ENCODE data around the gene XBP1. TPM values are rescaled to one million over a fixed set of nuclear protein-coding genes. Genes with fewer than 3 reads are reported as not detected.

Gene XBP1
- total RNA-seq, 3 donors from 2014 or later, result 156 to 1,772 (median 1,383) TPM

DNA sequence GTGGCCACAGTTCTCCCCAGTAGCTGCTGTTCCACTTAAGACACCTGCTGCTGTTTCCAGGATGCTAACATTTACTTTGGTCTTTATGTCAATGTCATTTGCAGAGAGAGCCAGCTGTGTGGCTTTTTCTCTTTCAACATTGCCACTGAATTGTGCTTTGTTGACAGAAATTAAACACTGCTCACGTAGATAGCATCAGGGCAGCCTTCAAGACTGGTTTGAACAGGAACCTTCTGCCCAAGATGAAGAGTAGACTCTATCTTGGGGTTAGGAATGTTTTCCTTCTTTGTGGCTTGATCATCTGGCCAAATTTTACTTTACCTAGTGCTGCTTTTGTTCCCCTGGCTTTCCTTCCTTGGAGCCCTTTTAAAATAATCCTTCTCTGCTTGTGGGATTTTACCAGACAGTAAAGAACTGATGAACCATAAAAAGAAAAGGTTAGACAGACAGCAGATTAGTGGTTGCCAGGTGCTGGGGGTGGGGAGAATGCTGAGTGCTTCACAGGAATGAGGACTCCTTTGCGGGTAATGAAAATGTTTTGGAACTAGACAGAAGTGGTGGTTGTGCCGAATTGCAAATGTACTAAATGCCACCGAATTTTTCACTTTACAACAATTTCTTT, 22.7 kb upstream of the XBP1 start:
- no peaks in the 10 kb centered on the region for H3K9me3 ChIP-seq
- no peaks in the 10 kb centered on the region for H3K27me3 ChIP-seq
- intact Hi-C loops (cut with DNase I; ENCODE audit: low total_unique reads), result no loop called here
- H3K4me3 ChIP-seq, result no peak overlapping the region
- TF ChIP-seq POLR2A (IDR thresholded peaks at IDR 0.05), result no peak
- TF ChIP-seq POLR2AphosphoS5 (IDR thresholded peaks at IDR 0.05), result peak in 2 of 3 donors; percentile 68 to 79
- peak overlapping the region; percentile 81 to 91 for H3K27ac ChIP-seq
- H3K36me3 ChIP-seq, result no peaks in the 10 kb centered on the region
- peak in 1 of 2 donors; percentile 53 for DNase-seq (ENCODE audit: low spot score in 2 of 2)
- peaks cover 2 to 9% of the 10 kb centered on the region in 2 donors for H3K4me1 ChIP-seq

DNA sequence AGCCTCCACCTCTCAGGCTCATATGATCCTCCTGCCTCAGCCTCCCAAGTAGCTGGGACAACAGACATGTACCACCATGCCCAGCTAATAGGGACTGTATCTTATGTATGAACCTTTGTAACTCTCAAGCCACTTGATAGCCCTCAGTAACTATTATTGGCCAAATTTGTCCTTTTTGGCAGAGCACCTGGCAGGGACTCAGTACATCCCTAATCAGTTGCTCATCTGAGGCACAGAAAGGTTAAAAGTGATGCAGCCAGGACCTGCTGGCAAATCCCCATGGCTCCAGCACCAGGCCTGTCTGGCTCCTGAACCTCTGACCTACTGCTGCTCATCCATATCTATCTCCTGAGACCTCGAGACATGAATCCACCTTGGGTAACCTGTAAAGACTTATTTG, 21.1 kb upstream of the XBP1 start:
- Histone ChIP-seq H3K36me3 (no peaks in the 10 kb centered on the region), H3K27me3 (no peaks in the 10 kb centered on the region), H3K4me3 (no peak overlapping the region), H3K27ac (peak overlapping the region; percentile 73 to 91), H3K9me3 (no peaks in the 10 kb centered on the region), H3K4me1 (peaks cover 2 to 9% of the 10 kb centered on the region in 2 donors)
- DNase-seq (ENCODE audit: low spot score in 2 of 2), result no peak
- no peak for TF ChIP-seq POLR2AphosphoS5 (IDR thresholded peaks at IDR 0.05)
- TF ChIP-seq CTCF (IDR thresholded peaks at IDR 0.05), result no peak
- no peak for TF ChIP-seq POLR2A (IDR thresholded peaks at IDR 0.05)
- intact Hi-C loops (cut with DNase I; ENCODE audit: low total_unique reads), result no loop called here

DNA sequence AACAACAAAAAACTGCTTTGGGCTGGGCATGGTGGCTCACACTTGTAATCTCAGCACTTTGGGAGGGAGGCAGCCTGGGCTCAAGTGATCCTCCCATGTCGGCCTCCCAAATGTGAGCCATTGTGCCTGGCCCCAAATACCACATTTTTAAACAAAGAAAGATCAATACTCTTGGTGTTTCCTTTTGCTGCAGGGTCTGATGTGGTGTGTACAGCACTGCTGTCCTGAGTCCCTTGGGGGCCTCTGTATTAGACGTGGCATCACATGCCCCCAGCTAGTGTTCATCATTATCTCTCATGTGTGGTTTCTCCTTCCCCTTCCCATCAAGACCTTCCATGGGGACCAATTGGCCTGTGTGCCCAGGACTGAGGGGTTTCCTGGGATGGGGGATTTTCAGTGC, 20.5 kb upstream of the XBP1 start:
- no peak for TF ChIP-seq CTCF (IDR thresholded peaks at IDR 0.05)
- TF ChIP-seq POLR2AphosphoS5 (IDR thresholded peaks at IDR 0.05), result no peak
- TF ChIP-seq POLR2A (IDR thresholded peaks at IDR 0.05), result no peak
- Histone ChIP-seq H3K4me1 (peaks cover 2 to 9% of the 10 kb centered on the region in 2 donors), H3K27me3 (no peaks in the 10 kb centered on the region), H3K36me3 (no peaks in the 10 kb centered on the region), H3K4me3 (no peak overlapping the region), H3K9me3 (no peaks in the 10 kb centered on the region), H3K27ac (peak overlapping the region; percentile 86 to 91)
- intact Hi-C loops (cut with DNase I; ENCODE audit: low total_unique reads), result no loop called here
- DNase-seq (ENCODE audit: low spot score in 2 of 2), result no peak

GRCh38 chr22:28819253-28820096, 19.1 kb upstream of the XBP1 start:
- peak in 1 of 2 donors; percentile 71 for DNase-seq (ENCODE audit: low spot score in 2 of 2)
- intact Hi-C loops (cut with DNase I; ENCODE audit: low total_unique reads), result no loop called here
- no peak for TF ChIP-seq POLR2A (IDR thresholded peaks at IDR 0.05)
- TF ChIP-seq CTCF (IDR thresholded peaks at IDR 0.05), result no peak
- TF ChIP-seq POLR2AphosphoS5 (IDR thresholded peaks at IDR 0.05), result peak in 1 of 3 donors; percentile 14
- Histone ChIP-seq H3K4me1 (peaks cover 2 to 9% of the 10 kb centered on the region in 2 donors), H3K27me3 (no peaks in the 10 kb centered on the region), H3K27ac (peak overlapping the region; percentile 86 to 91), H3K4me3 (no peak overlapping the region), H3K9me3 (no peaks in the 10 kb centered on the region), H3K36me3 (no peaks in the 10 kb centered on the region)

DNA sequence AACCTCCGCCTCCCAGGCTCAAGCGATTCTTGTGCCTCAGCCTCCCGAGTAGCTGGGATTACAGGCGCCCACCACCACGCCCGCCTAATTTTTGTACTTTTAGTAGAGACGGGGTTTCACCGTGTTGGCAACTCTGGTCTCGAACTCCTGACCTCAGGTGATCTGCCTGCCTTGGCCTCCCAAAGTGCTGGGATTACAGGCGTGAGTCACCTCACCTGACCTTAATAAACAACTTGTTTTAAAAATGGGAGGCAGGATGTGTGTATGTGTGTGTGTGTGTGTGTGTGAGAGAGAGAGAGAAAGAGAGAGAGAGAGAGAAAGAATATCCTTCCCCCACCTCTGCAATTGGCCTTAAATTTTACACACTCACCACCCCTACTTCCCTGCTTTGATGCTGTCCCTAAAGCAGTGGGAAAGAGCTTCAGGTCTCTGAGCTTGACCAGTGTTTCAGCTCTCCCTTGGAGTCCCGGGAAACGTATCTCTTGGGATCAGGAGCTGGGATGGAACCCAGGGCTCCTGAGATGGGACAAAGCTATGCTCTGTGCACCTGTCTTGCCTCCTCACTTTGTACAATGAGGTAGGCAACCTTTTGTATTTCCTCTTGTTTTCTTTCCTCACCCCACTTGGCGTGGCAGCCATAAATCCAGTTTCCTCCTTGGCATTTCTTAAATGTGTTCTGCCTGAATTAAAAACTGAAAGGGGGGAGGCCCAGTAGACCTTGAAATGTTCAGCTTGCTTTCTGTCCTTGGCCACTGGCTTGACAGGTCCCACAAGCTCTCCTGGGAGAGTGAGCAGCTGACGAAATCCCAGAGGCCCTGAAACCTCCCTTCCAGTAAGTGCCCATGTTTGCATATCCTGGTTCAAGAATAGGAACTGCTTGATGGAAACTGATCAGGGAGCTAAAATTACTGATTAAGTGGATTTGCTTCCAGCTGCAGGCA, 17.8 kb upstream of the XBP1 start:
- Histone ChIP-seq H3K36me3 (no peaks in the 10 kb centered on the region), H3K27ac (peak overlapping the region; percentile 86 to 91), H3K4me3 (no peak overlapping the region), H3K4me1 (peaks cover 2 to 9% of the 10 kb centered on the region in 2 donors), H3K27me3 (no peaks in the 10 kb centered on the region), H3K9me3 (no peaks in the 10 kb centered on the region)
- intact Hi-C loops (cut with DNase I; ENCODE audit: low total_unique reads), result no loop called here
- peak; percentile 81 to 84 for DNase-seq (ENCODE audit: low spot score in 2 of 2)
- TF ChIP-seq POLR2AphosphoS5 (IDR thresholded peaks at IDR 0.05) (peak in 2 of 3 donors; percentile 35 to 80), CTCF (IDR thresholded peaks at IDR 0.05) (no peak)
